Karpas-422 (cell line): ENCODE results near the gene RMDN2. TPM values are rescaled to one million over a fixed set of nuclear protein-coding genes. Genes with fewer than 3 reads are reported as not detected.

Experiments used
- DNase-seq: peaks from one replicate; pipeline ENCODE4 v3.0.0-alpha.2; 2015
- H2AFZ ChIP-seq: fragments of 200-600 bp; sonication (generic); 2 replicates; pipeline ENCODE4 v1.6.1; 2014; ENCODE audit warnings: antibody characterized with exemption, low read length, mixed read lengths
- H3K27ac ChIP-seq: fragments of 200-600 bp; sonication (generic); 2 replicates; pipeline ENCODE4 v1.5.1; 2014; ENCODE audit warnings: mild to moderate bottlenecking, low read length, moderate library complexity
- H3K27me3 ChIP-seq: fragments of 200-600 bp; sonication (generic); 2 replicates; pipeline ENCODE4 v1.6.1; 2014; ENCODE audit warnings: low read length, mixed read lengths
- H3K36me3 ChIP-seq: fragments of 200-600 bp; sonication (generic); 2 replicates; pipeline ENCODE4 v1.6.1; 2014; ENCODE audit warnings: low read length, mixed read lengths; ENCODE audit not compliant: insufficient read depth
- H3K4me1 ChIP-seq: fragments of 200-600 bp; sonication (generic); 2 replicates; pipeline ENCODE4 v1.6.1; 2014; ENCODE audit warnings: mild to moderate bottlenecking, low read length, mixed read lengths
- H3K4me2 ChIP-seq: fragments of 200-600 bp; sonication (generic); 2 replicates; pipeline ENCODE4 v1.6.1; 2014; ENCODE audit warnings: low read length, low read depth, mild to moderate bottlenecking; ENCODE audit not compliant: poor library complexity, severe bottlenecking
- H3K4me3 ChIP-seq: fragments of 200-600 bp; sonication (generic); 2 replicates; pipeline ENCODE4 v1.5.1; 2014; ENCODE audit warnings: mild to moderate bottlenecking, antibody characterized with exemption, low read length, mixed read lengths
- H3K79me2 ChIP-seq: fragments of 200-600 bp; sonication (generic); 2 replicates; pipeline ENCODE4 v1.6.1; 2014; ENCODE audit warnings: mild to moderate bottlenecking, low read length, mixed read lengths
- H3K9ac ChIP-seq: fragments of 200-600 bp; sonication (generic); 2 replicates; pipeline ENCODE4 v1.6.0; 2014; ENCODE audit warnings: low read length
- H3K9me2 ChIP-seq: fragments of 200-600 bp; sonication (generic), shearing (Covaris generic); replicated peaks from 2 replicates; pipeline ENCODE4 v1.6.0; 2014; ENCODE audit warnings: mild to moderate bottlenecking, low read length, moderate library complexity; ENCODE audit not compliant: insufficient read depth
- H3K9me3 ChIP-seq: fragments of 300-700, 200-600 bp; sonication (generic); 2 replicates; pipeline ENCODE4 v1.6.1; 2014; ENCODE audit warnings: low read length, mixed read lengths
- H4K20me1 ChIP-seq: fragments of 200-600 bp; sonication (generic); 2 replicates; pipeline ENCODE4 v1.6.1; 2014; ENCODE audit warnings: mild to moderate bottlenecking, antibody characterized with exemption, low read length, low read depth; ENCODE audit not compliant: insufficient read depth
- total RNA-seq: library from RNA; depleted of rRNA; stranded (reverse); fragments of >200 nt; shearing (Covaris generic); gene quantifications from 2 replicates; pipeline ENCODE4 v1.2.3, GENCODE V29; 2014; ENCODE audit warnings: low replicate concordance

Gene RMDN2
- total RNA-seq, 1 experiment from 2014 or later = 6.5 TPM

GRCh38 chr2:37916512-37917082, 8.5 kb upstream of the RMDN2 start:
- no peak overlapping the region for H2AFZ ChIP-seq
- DNase-seq = no peak
- H3K4me1 ChIP-seq = no peaks in the 10 kb centered on the region
- no peaks in the 10 kb centered on the region for H3K36me3 ChIP-seq
- H3K79me2 ChIP-seq = no peaks in the 10 kb centered on the region
- H3K27ac ChIP-seq = no peak overlapping the region
- no peaks in the 10 kb centered on the region for H4K20me1 ChIP-seq
- H3K9me3 ChIP-seq = no peaks in the 10 kb centered on the region
- H3K9ac ChIP-seq = no peak overlapping the region
- H3K4me3 ChIP-seq = no peak overlapping the region
- no peaks in the 10 kb centered on the region for H3K27me3 ChIP-seq
- no peak overlapping the region for H3K4me2 ChIP-seq
- H3K9me2 ChIP-seq = no peaks in the 10 kb centered on the region

GRCh38 chr2:37917281-37918228, 7.5 kb upstream of the RMDN2 start:
- H3K36me3 ChIP-seq = no peaks in the 10 kb centered on the region
- H3K9me3 ChIP-seq = no peaks in the 10 kb centered on the region
- H3K4me3 ChIP-seq = no peak overlapping the region
- H3K27ac ChIP-seq = no peak overlapping the region
- DNase-seq = no peak
- no peak overlapping the region for H2AFZ ChIP-seq
- no peaks in the 10 kb centered on the region for H4K20me1 ChIP-seq
- H3K27me3 ChIP-seq = no peaks in the 10 kb centered on the region
- H3K9me2 ChIP-seq = no peaks in the 10 kb centered on the region
- H3K79me2 ChIP-seq = no peaks in the 10 kb centered on the region
- no peak overlapping the region for H3K4me2 ChIP-seq
- no peak overlapping the region for H3K9ac ChIP-seq
- H3K4me1 ChIP-seq = no peaks in the 10 kb centered on the region

- Histone ChIP-seq H4K20me1 (no peaks in the 10 kb centered on the region), H2AFZ (no peak overlapping the region), H3K27ac (no peak overlapping the region), H3K9ac (no peak overlapping the region), H3K9me2 (no peaks in the 10 kb centered on the region), H3K4me2 (no peak overlapping the region), H3K4me1 (no peaks in the 10 kb centered on the region), H3K27me3 (no peaks in the 10 kb centered on the region), H3K36me3 (no peaks in the 10 kb centered on the region), H3K9me3 (no peaks in the 10 kb centered on the region), H3K4me3 (no peak overlapping the region), H3K79me2 (no peaks in the 10 kb centered on the region)
- no peak for DNase-seq
These were observed 6.3 kb upstream of the RMDN2 start for GRCh38 chr2:37918742-37919186.

GRCh38 chr2:37919631-37920032, 5.5 kb upstream of the RMDN2 start:
- no peaks in the 10 kb centered on the region for H3K9me3 ChIP-seq
- H3K36me3 ChIP-seq = no peaks in the 10 kb centered on the region
- peaks cover 4% of the 10 kb centered on the region for H3K4me1 ChIP-seq
- DNase-seq = no peak
- H3K4me2 ChIP-seq = no peak overlapping the region
- H3K9ac ChIP-seq = no peak overlapping the region
- no peaks in the 10 kb centered on the region for H4K20me1 ChIP-seq
- H3K27me3 ChIP-seq = no peaks in the 10 kb centered on the region
- no peaks in the 10 kb centered on the region for H3K9me2 ChIP-seq
- H3K4me3 ChIP-seq = no peak overlapping the region
- H3K79me2 ChIP-seq = no peaks in the 10 kb centered on the region
- H2AFZ ChIP-seq = no peak overlapping the region
- H3K27ac ChIP-seq = no peak overlapping the region

GRCh38 chr2:37920570-37920969, 4.5 kb upstream of the RMDN2 start:
- Histone ChIP-seq H3K4me2 (no peak overlapping the region), H3K36me3 (no peaks in the 10 kb centered on the region), H3K79me2 (no peaks in the 10 kb centered on the region), H3K27ac (no peak overlapping the region), H3K9me3 (no peaks in the 10 kb centered on the region), H3K27me3 (no peaks in the 10 kb centered on the region), H3K4me3 (no peak overlapping the region), H3K9ac (no peak overlapping the region), H3K9me2 (no peaks in the 10 kb centered on the region), H3K4me1 (peaks cover 7% of the 10 kb centered on the region), H4K20me1 (no peaks in the 10 kb centered on the region), H2AFZ (no peak overlapping the region)
- DNase-seq = no peak

GRCh38 chr2:37921781-37922180, 3.3 kb upstream of the RMDN2 start:
- peaks cover 16% of the 10 kb centered on the region for H3K4me1 ChIP-seq
- no peaks in the 10 kb centered on the region for H3K36me3 ChIP-seq
- H3K4me3 ChIP-seq = no peak overlapping the region
- no peaks in the 10 kb centered on the region for H3K9me2 ChIP-seq
- no peaks in the 10 kb centered on the region for H3K27me3 ChIP-seq
- H3K9ac ChIP-seq = no peak overlapping the region
- no peak for DNase-seq
- H3K79me2 ChIP-seq = no peaks in the 10 kb centered on the region
- H3K9me3 ChIP-seq = no peaks in the 10 kb centered on the region
- H3K27ac ChIP-seq = no peak overlapping the region
- H3K4me2 ChIP-seq = no peak overlapping the region
- H2AFZ ChIP-seq = no peak overlapping the region
- H4K20me1 ChIP-seq = no peaks in the 10 kb centered on the region

GRCh38 chr2:37923308-37924055, 1.6 kb upstream of the RMDN2 start:
- no peaks in the 10 kb centered on the region for H3K36me3 ChIP-seq
- H3K9me3 ChIP-seq = no peaks in the 10 kb centered on the region
- H3K9ac ChIP-seq = no peak overlapping the region
- no peak overlapping the region for H3K4me2 ChIP-seq
- no peak overlapping the region for H2AFZ ChIP-seq
- H3K9me2 ChIP-seq = no peaks in the 10 kb centered on the region
- H3K27me3 ChIP-seq = no peaks in the 10 kb centered on the region
- no peaks in the 10 kb centered on the region for H3K79me2 ChIP-seq
- no peak overlapping the region for H3K4me3 ChIP-seq
- no peak overlapping the region for H3K27ac ChIP-seq
- DNase-seq = no peak
- no peaks in the 10 kb centered on the region for H4K20me1 ChIP-seq
- H3K4me1 ChIP-seq = peaks cover 17% of the 10 kb centered on the region

- Histone ChIP-seq H2AFZ (no peak overlapping the region), H3K9me3 (no peaks in the 10 kb centered on the region), H4K20me1 (no peaks in the 10 kb centered on the region), H3K27me3 (no peaks in the 10 kb centered on the region), H3K4me3 (no peak overlapping the region), H3K9me2 (no peaks in the 10 kb centered on the region), H3K4me1 (peaks cover 17% of the 10 kb centered on the region), H3K79me2 (no peaks in the 10 kb centered on the region), H3K27ac (no peak overlapping the region), H3K36me3 (no peaks in the 10 kb centered on the region), H3K9ac (no peak overlapping the region), H3K4me2 (peak overlapping the region; percentile 92)
- no peak for DNase-seq
These were observed 1.5 kb downstream of the RMDN2 start for GRCh38 chr2:37926635-37927034.
